Stomach (tissue), 9 donors: ENCODE data around the gene EXOG. TPM values are rescaled to one million over a fixed set of nuclear protein-coding genes. Genes with fewer than 3 reads are reported as not detected.
"Not testable (repeated sequence)": the region's sequence is repeated elsewhere in the genome, so short reads cannot be mapped to it uniquely, and the experiment has no call there.

Source experiments
- DNase-seq, 2 donors: peaks; one replicate each; pipeline versions ENCODE4 v3.0.0 to v3.0.0-alpha.2; 2013 to 2019
- H3K27ac ChIP-seq, 5 donors: fragments of 200-600 bp in 4 of 5; sonication (generic) in 4 of 5; one replicate each; pipeline ENCODE4 v1.5.1; 2013 to 2019; ENCODE audit warnings: mild to moderate bottlenecking in 1 of 5, moderate library complexity in 1 of 5
- H3K27me3 ChIP-seq, 3 donors: fragments of 200-600 bp; sonication (generic); one replicate each; pipeline ENCODE4 v1.5.1; 2017 to 2019; ENCODE audit warnings: mixed run types in 1 of 3
- H3K36me3 ChIP-seq, 4 donors: fragments of 200-600 bp; sonication (generic); 1 replicate in 3 of 4; 2 replicates in 1 of 4; pipeline ENCODE4 v1.5.1; 2016 to 2019
- H3K4me1 ChIP-seq, 4 donors: fragments of 200-600 bp; sonication (generic); one replicate each; pipeline ENCODE4 v1.5.1; 2016 to 2019
- H3K4me3 ChIP-seq, 4 donors: fragments of 200-600 bp; sonication (generic) in 3 of 4; one replicate each; pipeline ENCODE4 v1.5.1; 2016 to 2019; ENCODE audit warnings: mild to moderate bottlenecking in 1 of 4
- H3K9me3 ChIP-seq, 4 donors: fragments of 200-600 bp; sonication (generic); one replicate each; pipeline ENCODE4 v1.5.1; 2016 to 2019
- EP300 ChIP-seq: sonication (generic); formaldehyde crosslinking; IDR thresholded peaks from one replicate; pipeline ENCODE4 v1.6.1; 2017; ENCODE audit warnings: antibody characterized with exemption
- POLR2A ChIP-seq, 4 donors: fragments of 450-650 bp; IDR thresholded peaks; one replicate each; pipeline ENCODE4 v1.6.1; 2016; ENCODE audit warnings: antibody characterized with exemption in 4 of 4, control low read depth in 2 of 4, mild to moderate bottlenecking in 1 of 4, moderate library complexity in 1 of 4
- POLR2AphosphoS5 ChIP-seq, 3 donors: sonication (generic); formaldehyde crosslinking; IDR thresholded peaks; one replicate each; pipeline ENCODE4 v1.6.1; 2016; ENCODE audit warnings: antibody characterized with exemption in 3 of 3
- WGBS, 5 donors: extraction: QIAGEN DNeasy Blood & Tissue Kit in 3 of 5; methylation state at CpG; one replicate each; pipeline versions ENCODE4 v1.1.5 to v1.1.7; 2013 to 2018; 5-methylcytosine and 5-hydroxymethylcytosine counted together
- intact Hi-C: fragments of 100-400 bp; cut with DNase I; formaldehyde crosslinking; loops from one replicate; pipeline ENCODE4 v1.15.1; 2023; ENCODE audit warnings: low total_unique reads
- polyA plus RNA-seq, 3 donors: library from polyadenylated mRNA; stranded (reverse); fragments of 200-250 nt; gene quantifications; one replicate each; pipeline ENCODE4 v1.2.3, GENCODE V29; 2013
- total RNA-seq, 5 donors: library from RNA; depleted of rRNA; stranded (reverse); fragments of >200 nt; gene quantifications; one replicate each; pipeline versions ENCODE4 v1.1.0 to v1.2.3, GENCODE V29; 2014 to 2016
- TF ChIP-seq, protein P1 (sequence below), 7 experiments: fragments of 450-650 bp in 4 of 7; fragments of 200-600 bp in 3 of 7; sonication (generic) in 3 of 7; IDR thresholded peaks; one replicate each; pipeline ENCODE4 v1.5.1; 2016 to 2019; ENCODE audit warnings: antibody characterized with exemption in 7 of 7, control low read depth in 2 of 7, mild to moderate bottlenecking in 1 of 7
- donor health status: healthy with polysubstance abuse.
- donor health status: Bipolar disorder and iron deficiency.
- donor health status: healthy.

Gene EXOG
- total and polyA plus RNA-seq, 8 donors = 2.4 to 202 (median 4.3) TPM; not detected in 1

DNA sequence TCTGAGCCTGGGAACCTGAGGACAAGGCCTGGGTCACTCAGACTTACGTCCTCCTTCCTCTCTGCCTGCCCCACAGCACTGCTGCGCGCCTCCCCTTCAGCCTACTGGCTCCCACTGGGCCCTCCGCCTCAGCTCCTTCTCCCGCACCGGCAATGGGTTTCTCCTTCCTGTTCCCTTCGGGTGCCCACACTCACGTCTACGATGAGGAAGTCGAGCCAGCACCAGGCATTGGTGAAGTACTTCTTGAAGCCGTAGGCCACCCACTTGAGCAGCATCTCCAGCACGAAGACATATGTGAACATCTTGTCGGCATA, 70.0 kb downstream of the EXOG start:
- H3K4me3 ChIP-seq = no peak overlapping the region
- DNase-seq = no peak
- TF ChIP-seq POLR2AphosphoS5 (IDR thresholded peaks at IDR 0.05) (no peak), POLR2A (IDR thresholded peaks at IDR 0.05) (no peak), EP300 (no peak)
- TF ChIP-seq, protein P1, sequence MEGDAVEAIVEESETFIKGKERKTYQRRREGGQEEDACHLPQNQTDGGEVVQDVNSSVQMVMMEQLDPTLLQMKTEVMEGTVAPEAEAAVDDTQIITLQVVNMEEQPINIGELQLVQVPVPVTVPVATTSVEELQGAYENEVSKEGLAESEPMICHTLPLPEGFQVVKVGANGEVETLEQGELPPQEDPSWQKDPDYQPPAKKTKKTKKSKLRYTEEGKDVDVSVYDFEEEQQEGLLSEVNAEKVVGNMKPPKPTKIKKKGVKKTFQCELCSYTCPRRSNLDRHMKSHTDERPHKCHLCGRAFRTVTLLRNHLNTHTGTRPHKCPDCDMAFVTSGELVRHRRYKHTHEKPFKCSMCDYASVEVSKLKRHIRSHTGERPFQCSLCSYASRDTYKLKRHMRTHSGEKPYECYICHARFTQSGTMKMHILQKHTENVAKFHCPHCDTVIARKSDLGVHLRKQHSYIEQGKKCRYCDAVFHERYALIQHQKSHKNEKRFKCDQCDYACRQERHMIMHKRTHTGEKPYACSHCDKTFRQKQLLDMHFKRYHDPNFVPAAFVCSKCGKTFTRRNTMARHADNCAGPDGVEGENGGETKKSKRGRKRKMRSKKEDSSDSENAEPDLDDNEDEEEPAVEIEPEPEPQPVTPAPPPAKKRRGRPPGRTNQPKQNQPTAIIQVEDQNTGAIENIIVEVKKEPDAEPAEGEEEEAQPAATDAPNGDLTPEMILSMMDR (IDR thresholded peaks at IDR 0.05) = no peak
- H3K27ac ChIP-seq = no peak overlapping the region
- no peaks in the 10 kb centered on the region for H3K27me3 ChIP-seq
- H3K9me3 ChIP-seq = no peaks in the 10 kb centered on the region
- H3K4me1 ChIP-seq = no peaks in the 10 kb centered on the region
- intact Hi-C loops = no loop called here
- H3K36me3 ChIP-seq = no peaks in the 10 kb centered on the region
- WGBS, 5 donors = 90 to 97% (median 92%) methylated on average over 13 of the region's 13 CpGs

DNA sequence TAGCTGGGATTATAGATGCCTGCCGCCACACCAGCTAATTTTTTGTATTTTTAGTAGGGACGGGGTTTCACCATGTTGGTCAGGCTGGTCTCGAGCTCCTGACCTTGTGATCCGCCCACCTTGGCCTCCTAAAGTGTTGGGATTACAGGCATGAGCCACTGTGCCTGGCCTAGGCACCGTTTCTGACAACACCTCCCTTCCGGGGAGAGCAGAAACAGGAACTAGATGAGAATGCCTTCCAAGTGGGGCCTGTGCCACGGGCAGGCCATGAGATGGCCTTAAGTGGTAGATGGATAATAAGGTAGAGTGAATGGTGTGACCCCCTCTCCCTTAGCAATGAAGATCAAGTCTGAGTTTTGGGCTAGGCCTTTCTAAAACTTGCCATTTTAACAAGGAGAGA, 70.7 kb downstream of the EXOG start:
- WGBS, 5 donors = 76 to 94% (median 84%) methylated on average over 7 of the region's 7 CpGs

DNA sequence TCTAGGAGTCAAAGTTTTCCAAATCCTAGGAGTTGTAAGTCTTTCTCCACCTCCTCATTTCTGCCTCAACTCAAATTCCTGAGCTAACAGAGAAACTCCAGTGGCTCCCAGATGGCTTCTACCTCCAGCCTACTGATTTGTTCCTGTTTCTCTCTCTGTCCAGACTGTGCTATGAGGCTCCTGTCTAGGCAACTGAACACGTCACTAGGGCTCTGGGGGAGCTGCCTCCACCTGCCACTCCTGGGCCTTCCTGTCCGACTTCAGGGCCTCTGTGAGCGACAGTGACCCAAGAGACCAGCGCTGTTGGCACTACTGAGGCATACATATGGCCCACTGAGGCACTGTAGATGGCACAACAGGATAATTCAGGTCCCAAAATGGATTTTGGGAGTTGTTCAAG, 71.4 kb downstream of the EXOG start:
- WGBS, 5 donors = 80 to 90% (median 86%) methylated on average over 4 of the region's 4 CpGs
- H3K27me3 ChIP-seq = no peaks in the 10 kb centered on the region
- DNase-seq = peak in 1 of 2 donors; percentile 5
- H3K4me3 ChIP-seq = no peak overlapping the region
- H3K9me3 ChIP-seq = peaks cover 0 to 3% (median 0%) of the 10 kb centered on the region in 4 donors
- TF ChIP-seq POLR2AphosphoS5 (IDR thresholded peaks at IDR 0.05) (no peak), EP300 (no peak), POLR2A (IDR thresholded peaks at IDR 0.05) (no peak)
- TF ChIP-seq, protein P1 (IDR thresholded peaks at IDR 0.05) = no peak
- H3K36me3 ChIP-seq = no peaks in the 10 kb centered on the region
- intact Hi-C loops = no loop called here
- no peak overlapping the region for H3K27ac ChIP-seq
- H3K4me1 ChIP-seq = no peaks in the 10 kb centered on the region

More for the DNA sequence above, 70.7 kb downstream of the EXOG start:
- H3K9me3 ChIP-seq, H3K4me1 ChIP-seq, DNase-seq, H3K27me3 ChIP-seq, intact Hi-C loops, H3K4me3 ChIP-seq, H3K36me3 ChIP-seq, H3K27ac ChIP-seq: not testable (repeated sequence)

DNA sequence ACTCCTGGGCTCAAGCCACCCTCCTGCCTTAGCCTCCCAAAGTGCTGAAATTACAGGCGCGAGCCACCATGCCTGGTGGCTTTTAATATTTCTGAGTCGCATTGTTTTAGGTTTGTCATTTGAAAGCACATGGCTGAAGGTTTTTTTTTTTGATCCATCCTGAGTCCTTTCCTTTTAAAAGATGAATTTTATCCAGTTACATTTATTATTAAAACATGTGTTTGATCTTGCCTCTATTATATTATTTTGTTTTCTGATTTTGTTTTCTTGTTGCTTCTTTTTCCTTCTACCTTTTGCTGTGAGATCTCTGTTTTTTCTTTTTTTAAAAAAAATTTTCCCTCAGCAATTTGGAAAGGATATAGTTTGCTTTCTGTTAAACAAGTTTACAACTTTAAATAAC, 77.0 kb downstream of the EXOG start:
- WGBS, 5 donors = 83 to 100% (median 96%) methylated on average over 3 of the region's 3 CpGs
- Histone ChIP-seq H3K27me3 (no peaks in the 10 kb centered on the region), H3K27ac (no peak overlapping the region), H3K4me3 (no peak overlapping the region), H3K36me3 (no peaks in the 10 kb centered on the region), H3K9me3 (peaks cover 0 to 12% (median 7%) of the 10 kb centered on the region in 4 donors), H3K4me1 (no peaks in the 10 kb centered on the region)
- no peak for TF ChIP-seq POLR2AphosphoS5 (IDR thresholded peaks at IDR 0.05)
- TF ChIP-seq, protein P1 (IDR thresholded peaks at IDR 0.05) = no peak
- no peak for TF ChIP-seq POLR2A (IDR thresholded peaks at IDR 0.05)
- no peak for TF ChIP-seq EP300
- DNase-seq = no peak
- intact Hi-C loops = no loop called here

DNA sequence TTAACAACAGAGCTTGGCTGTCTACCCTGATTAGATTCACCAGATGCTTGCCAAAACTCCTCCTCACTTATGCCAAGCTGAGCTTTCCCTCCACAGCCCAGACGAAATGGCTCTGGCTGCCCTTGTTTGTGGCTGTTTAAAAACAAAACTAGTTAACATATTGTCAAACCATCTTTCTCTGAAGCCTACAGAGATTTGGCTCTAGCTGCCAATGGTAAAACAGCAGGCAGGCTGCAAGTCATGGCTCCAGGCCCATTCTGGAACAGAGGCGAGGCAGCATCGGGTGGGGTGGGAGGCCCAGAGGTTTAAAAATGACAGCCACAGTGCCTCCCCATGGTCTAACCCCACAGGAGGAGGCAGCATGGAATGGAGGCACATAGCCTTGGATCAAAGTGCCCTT, 77.4 kb downstream of the EXOG start:
- Histone ChIP-seq H3K4me1 (no peaks in the 10 kb centered on the region), H3K27ac (no peak overlapping the region), H3K9me3 (peaks cover 0 to 12% (median 7%) of the 10 kb centered on the region in 4 donors), H3K27me3 (no peaks in the 10 kb centered on the region), H3K36me3 (no peaks in the 10 kb centered on the region), H3K4me3 (no peak overlapping the region)
- DNase-seq = peak in 1 of 2 donors; percentile 8
- intact Hi-C loops = no loop called here
- 72 to 76% (median 73%) methylated on average over 3 of the region's 3 CpGs for WGBS, 5 donors
- no peak for TF ChIP-seq POLR2AphosphoS5 (IDR thresholded peaks at IDR 0.05)
- TF ChIP-seq EP300 = no peak
